HEK293 (cell line): Measurements from ENCODE around the gene TAPBP.

Experiments
- EGR2 ChIP-seq: fragments of 450-650 bp; formaldehyde crosslinking; IDR thresholded peaks from 2 replicates; pipeline ENCODE4 v1.5.1; 2016; ENCODE audit warnings: low read depth, missing biosample characterization, missing genetic modification characterization
- HOXA7 ChIP-seq: sonication (generic); formaldehyde crosslinking; IDR thresholded peaks from 2 replicates; pipeline ENCODE4 v1.8.1; 2022; ENCODE audit warnings: missing genetic modification reagents, borderline replicate concordance
- IKZF3 ChIP-seq: fragments of 450-650 bp; IDR thresholded peaks from 2 replicates; pipeline ENCODE4 v1.5.0; 2018; ENCODE audit warnings: missing biosample characterization, mild to moderate bottlenecking, missing genetic modification characterization, moderate library complexity
- PRDM10 ChIP-seq: fragments of 450-650 bp; formaldehyde crosslinking; IDR thresholded peaks from 2 replicates; pipeline ENCODE4 v1.5.1; 2016; ENCODE audit warnings: missing biosample characterization, missing genetic modification characterization
- PRDM2 ChIP-seq: fragments of 450-650 bp; formaldehyde crosslinking; IDR thresholded peaks from 2 replicates; pipeline ENCODE4 v1.5.1; 2016; ENCODE audit warnings: missing biosample characterization, missing genetic modification characterization, borderline replicate concordance
- ZBTB20 ChIP-seq: fragments of 450-650 bp; formaldehyde crosslinking; IDR thresholded peaks from 2 replicates; pipeline ENCODE4 v1.5.1; 2016; ENCODE audit warnings: missing biosample characterization, missing genetic modification characterization
- ZBTB21 ChIP-seq: fragments of 450-650 bp; formaldehyde crosslinking; IDR thresholded peaks from 2 replicates; pipeline ENCODE4 v1.5.1; 2017; ENCODE audit warnings: missing biosample characterization, missing genetic modification characterization
- ZBTB48 ChIP-seq: fragments of 450-650 bp; formaldehyde crosslinking; IDR thresholded peaks from 2 replicates; pipeline ENCODE4 v1.5.1; 2016; ENCODE audit warnings: missing biosample characterization, missing genetic modification characterization
- ZFP3 ChIP-seq: fragments of 450-650 bp; formaldehyde crosslinking; IDR thresholded peaks from 2 replicates; pipeline ENCODE4 v1.5.1; 2016; ENCODE audit warnings: low read depth, missing biosample characterization, missing genetic modification characterization
- ZNF121 ChIP-seq: fragments of 450-650 bp; formaldehyde crosslinking; IDR thresholded peaks from 2 replicates; pipeline ENCODE4 v1.5.1; 2016; ENCODE audit warnings: missing biosample characterization, missing genetic modification characterization
- ZNF16 ChIP-seq: fragments of 450-650 bp; formaldehyde crosslinking; IDR thresholded peaks from 2 replicates; pipeline ENCODE4 v1.5.1; 2016; ENCODE audit warnings: low read depth, missing biosample characterization, missing genetic modification characterization
- ZNF184 ChIP-seq: fragments of 450-650 bp; IDR thresholded peaks from 2 replicates; pipeline ENCODE4 v1.5.1; 2018; ENCODE audit warnings: missing biosample characterization, mild to moderate bottlenecking, missing genetic modification characterization
- ZNF366 ChIP-seq: fragments of 450-650 bp; formaldehyde crosslinking; conservative IDR thresholded peaks from 2 replicates; pipeline ENCODE4 v1.5.1; 2016; ENCODE audit warnings: missing biosample characterization, missing genetic modification characterization
- ZNF416 ChIP-seq: fragments of 450-650 bp; formaldehyde crosslinking; IDR thresholded peaks from 2 replicates; pipeline ENCODE4 v1.5.1; 2016; ENCODE audit warnings: missing biosample characterization, missing genetic modification characterization
- ZNF501 ChIP-seq: fragments of 450-650 bp; formaldehyde crosslinking; IDR thresholded peaks from 2 replicates; pipeline ENCODE4 v1.5.1; 2016; ENCODE audit warnings: missing biosample characterization, missing genetic modification characterization
- ZNF610 ChIP-seq: fragments of 450-650 bp; formaldehyde crosslinking; IDR thresholded peaks from 2 replicates; pipeline ENCODE4 v1.5.1; 2016; ENCODE audit warnings: missing biosample characterization, missing genetic modification characterization, borderline replicate concordance
- ZNF623 ChIP-seq: fragments of 450-650 bp; formaldehyde crosslinking; IDR thresholded peaks from 2 replicates; pipeline ENCODE4 v1.5.1; 2016; ENCODE audit warnings: missing biosample characterization, missing genetic modification characterization
- ZNF654 ChIP-seq: fragments of 450-650 bp; formaldehyde crosslinking; IDR thresholded peaks from 2 replicates; pipeline ENCODE4 v1.5.1; 2016; ENCODE audit warnings: low read depth, missing biosample characterization, missing genetic modification characterization
- ZNF747 ChIP-seq: fragments of 450-650 bp; formaldehyde crosslinking; IDR thresholded peaks from 2 replicates; pipeline ENCODE4 v1.5.1; 2016; ENCODE audit warnings: missing biosample characterization, missing genetic modification characterization
- TF ChIP-seq, protein P1 (sequence below): fragments of 450-650 bp; IDR thresholded peaks from 2 replicates; pipeline ENCODE4 v1.5.1; 2018; ENCODE audit warnings: missing biosample characterization, missing genetic modification characterization
- TF ChIP-seq, protein P2 (sequence below): fragments of 450-650 bp; formaldehyde crosslinking; IDR thresholded peaks from 2 replicates; pipeline ENCODE4 v1.5.1; 2016; ENCODE audit warnings: missing biosample characterization, missing genetic modification characterization
- TF ChIP-seq, protein P3 (sequence below): fragments of 450-650 bp; formaldehyde crosslinking; IDR thresholded peaks from 2 replicates; pipeline ENCODE4 v1.5.1; 2016; ENCODE audit warnings: missing biosample characterization, missing genetic modification characterization
- TF ChIP-seq, protein P4 (sequence below): fragments of 450-650 bp; formaldehyde crosslinking; IDR thresholded peaks from 2 replicates; pipeline ENCODE4 v1.5.1; 2016; ENCODE audit warnings: missing biosample characterization, missing genetic modification characterization

The TAPBP gene

GRCh38 chr6:33279971-33280511 lies 33.8 kb downstream of the TAPBP start (continued):
- TF ChIP-seq PRDM10 (tag by site-specific recombination) (peak; percentile 98), ZNF16 (tag by site-specific recombination) (no peak), ZBTB21 (tag by site-specific recombination) (no peak), ZNF501 (tag by site-specific recombination) (no peak), PRDM2 (no peak), IKZF3 (tag by site-specific recombination) (peak; percentile 92), ZNF623 (no peak), ZNF416 (tag by site-specific recombination) (no peak), ZNF610 (tag by site-specific recombination) (no peak), ZFP3 (no peak), ZNF121 (no peak), ZNF184 (no peak), ZBTB48 (tag by site-specific recombination) (0 out of 2 replicates have a peak, but pooled peaks have one; percentile 44), EGR2 (tag by site-specific recombination) (no peak), HOXA7 (no peak), ZNF654 (tag by site-specific recombination) (peak; percentile 72), ZBTB20 (0 out of 2 replicates have a peak, but pooled peaks have one; percentile 22), ZNF366 (peak; percentile 82), ZNF747 (tag by site-specific recombination) (no peak)
- TF ChIP-seq, protein P1, sequence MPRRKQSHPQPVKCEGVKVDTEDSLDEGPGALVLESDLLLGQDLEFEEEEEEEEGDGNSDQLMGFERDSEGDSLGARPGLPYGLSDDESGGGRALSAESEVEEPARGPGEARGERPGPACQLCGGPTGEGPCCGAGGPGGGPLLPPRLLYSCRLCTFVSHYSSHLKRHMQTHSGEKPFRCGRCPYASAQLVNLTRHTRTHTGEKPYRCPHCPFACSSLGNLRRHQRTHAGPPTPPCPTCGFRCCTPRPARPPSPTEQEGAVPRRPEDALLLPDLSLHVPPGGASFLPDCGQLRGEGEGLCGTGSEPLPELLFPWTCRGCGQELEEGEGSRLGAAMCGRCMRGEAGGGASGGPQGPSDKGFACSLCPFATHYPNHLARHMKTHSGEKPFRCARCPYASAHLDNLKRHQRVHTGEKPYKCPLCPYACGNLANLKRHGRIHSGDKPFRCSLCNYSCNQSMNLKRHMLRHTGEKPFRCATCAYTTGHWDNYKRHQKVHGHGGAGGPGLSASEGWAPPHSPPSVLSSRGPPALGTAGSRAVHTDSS: no peak
- TF ChIP-seq, protein P2, sequence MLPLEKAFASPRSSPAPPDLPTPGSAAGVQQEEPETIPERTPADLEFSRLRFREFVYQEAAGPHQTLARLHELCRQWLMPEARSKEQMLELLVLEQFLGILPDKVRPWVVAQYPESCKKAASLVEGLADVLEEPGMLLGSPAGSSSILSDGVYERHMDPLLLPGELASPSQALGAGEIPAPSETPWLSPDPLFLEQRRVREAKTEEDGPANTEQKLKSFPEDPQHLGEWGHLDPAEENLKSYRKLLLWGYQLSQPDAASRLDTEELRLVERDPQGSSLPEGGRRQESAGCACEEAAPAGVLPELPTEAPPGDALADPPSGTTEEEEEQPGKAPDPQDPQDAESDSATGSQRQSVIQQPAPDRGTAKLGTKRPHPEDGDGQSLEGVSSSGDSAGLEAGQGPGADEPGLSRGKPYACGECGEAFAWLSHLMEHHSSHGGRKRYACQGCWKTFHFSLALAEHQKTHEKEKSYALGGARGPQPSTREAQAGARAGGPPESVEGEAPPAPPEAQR: no peak
- TF ChIP-seq, protein P3, sequence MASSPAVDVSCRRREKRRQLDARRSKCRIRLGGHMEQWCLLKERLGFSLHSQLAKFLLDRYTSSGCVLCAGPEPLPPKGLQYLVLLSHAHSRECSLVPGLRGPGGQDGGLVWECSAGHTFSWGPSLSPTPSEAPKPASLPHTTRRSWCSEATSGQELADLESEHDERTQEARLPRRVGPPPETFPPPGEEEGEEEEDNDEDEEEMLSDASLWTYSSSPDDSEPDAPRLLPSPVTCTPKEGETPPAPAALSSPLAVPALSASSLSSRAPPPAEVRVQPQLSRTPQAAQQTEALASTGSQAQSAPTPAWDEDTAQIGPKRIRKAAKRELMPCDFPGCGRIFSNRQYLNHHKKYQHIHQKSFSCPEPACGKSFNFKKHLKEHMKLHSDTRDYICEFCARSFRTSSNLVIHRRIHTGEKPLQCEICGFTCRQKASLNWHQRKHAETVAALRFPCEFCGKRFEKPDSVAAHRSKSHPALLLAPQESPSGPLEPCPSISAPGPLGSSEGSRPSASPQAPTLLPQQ (tag by site-specific recombination): no peak
- TF ChIP-seq, protein P4, sequence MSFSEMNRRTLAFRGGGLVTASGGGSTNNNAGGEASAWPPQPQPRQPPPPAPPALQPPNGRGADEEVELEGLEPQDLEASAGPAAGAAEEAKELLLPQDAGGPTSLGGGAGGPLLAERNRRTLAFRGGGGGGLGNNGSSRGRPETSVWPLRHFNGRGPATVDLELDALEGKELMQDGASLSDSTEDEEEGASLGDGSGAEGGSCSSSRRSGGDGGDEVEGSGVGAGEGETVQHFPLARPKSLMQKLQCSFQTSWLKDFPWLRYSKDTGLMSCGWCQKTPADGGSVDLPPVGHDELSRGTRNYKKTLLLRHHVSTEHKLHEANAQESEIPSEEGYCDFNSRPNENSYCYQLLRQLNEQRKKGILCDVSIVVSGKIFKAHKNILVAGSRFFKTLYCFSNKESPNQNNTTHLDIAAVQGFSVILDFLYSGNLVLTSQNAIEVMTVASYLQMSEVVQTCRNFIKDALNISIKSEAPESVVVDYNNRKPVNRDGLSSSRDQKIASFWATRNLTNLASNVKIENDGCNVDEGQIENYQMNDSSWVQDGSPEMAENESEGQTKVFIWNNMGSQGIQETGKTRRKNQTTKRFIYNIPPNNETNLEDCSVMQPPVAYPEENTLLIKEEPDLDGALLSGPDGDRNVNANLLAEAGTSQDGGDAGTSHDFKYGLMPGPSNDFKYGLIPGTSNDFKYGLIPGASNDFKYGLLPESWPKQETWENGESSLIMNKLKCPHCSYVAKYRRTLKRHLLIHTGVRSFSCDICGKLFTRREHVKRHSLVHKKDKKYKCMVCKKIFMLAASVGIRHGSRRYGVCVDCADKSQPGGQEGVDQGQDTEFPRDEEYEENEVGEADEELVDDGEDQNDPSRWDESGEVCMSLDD (tag by site-specific recombination): 0 out of 2 replicates have a peak, but pooled peaks have one; percentile 25
